LNCAP (cell line): ENCODE measurements around the gene JPT1.

ENCODE experiments used
- CTCF ChIP-seq: fragments of 450-650 bp; IDR thresholded peaks from 2 replicates; pipeline ENCODE4 v1.5.1; 2017; ENCODE audit warnings: mild to moderate bottlenecking

The JPT1 gene

DNA sequence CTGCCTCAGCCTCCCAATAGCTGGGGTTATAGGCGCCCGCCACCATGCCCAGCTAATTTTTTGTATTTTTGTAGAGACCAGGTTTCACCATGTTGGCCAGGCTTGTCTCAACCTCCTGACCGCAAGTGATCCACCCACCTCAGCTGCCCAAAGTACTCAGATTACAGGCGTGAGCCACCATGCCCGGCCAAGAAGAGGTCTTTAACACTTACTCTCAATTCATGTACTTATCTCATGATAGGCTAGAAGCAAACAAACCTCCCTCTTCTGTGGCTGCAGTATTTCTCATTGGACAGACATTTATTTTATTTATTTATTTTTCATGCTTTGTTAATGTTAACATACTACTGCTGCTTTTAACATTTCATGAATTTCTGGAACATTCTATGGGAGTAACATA, 15.8 kb downstream of the JPT1 start:
- no peak for TF ChIP-seq CTCF

DNA sequence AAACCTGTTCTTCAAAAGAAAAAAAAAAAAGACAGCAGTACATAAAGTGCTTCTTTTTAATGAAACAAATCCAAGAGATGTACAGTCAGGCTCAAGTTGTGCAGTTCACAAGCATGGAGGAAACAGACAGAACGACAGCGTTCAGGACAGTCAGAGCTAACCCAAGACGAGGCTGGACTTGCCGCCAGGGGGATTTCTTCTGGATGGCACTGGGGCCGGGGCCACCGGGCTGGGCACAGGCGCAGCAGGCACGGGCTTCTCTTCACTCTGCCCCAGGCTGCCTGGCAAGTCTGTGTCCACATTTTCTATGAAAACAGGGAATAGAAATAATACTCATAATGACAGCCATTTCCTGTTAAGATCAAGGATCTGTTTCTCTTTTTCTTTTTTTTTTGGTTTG, 18.4 kb downstream of the JPT1 start:
- TF ChIP-seq CTCF: no peak

DNA sequence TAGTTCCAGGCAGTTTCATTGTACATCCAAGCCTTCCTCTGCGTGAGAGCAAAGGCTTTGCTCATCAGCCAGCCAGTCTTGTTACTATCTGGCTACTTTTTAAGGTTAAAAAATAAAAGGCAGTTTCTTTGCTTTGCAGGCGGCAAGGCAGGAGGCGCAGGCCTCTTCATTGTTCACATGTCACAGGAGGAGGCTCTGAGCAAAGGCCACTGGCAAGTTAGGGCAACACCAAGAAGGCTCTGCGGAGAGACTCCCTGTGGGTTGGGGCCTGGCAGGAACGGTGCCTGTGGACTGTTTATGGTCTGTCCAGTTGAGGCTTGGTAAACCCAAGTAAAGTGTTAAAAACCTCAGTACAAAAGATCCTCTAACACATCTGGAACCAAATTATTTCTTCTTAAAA, 18.9 kb downstream of the JPT1 start:
- TF ChIP-seq CTCF: no peak

DNA sequence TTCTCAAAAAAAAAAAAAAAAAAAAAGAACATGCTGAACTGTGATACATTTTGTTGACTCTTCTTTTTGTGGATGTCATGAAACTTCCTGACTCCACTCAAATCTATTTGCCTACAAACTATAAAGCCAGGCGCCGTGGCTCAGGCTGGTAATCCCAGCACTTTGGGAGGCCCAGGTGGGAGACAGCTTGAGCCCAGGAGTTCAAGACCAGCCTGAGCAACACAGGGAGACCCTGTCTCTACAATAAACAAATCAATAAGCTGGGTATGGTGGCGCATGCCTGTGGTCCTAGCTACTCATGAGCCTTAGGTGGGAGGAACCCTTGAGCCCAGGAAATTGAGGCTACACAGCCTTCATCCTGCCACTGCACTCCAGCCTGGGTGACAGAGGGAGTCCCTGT, 21.3 kb downstream of the JPT1 start:
- TF ChIP-seq CTCF: no peak

- peak; percentile 82 for TF ChIP-seq CTCF
Measured at GRCh38 chr17:75131278-75132017, 22.9 kb downstream of the JPT1 start, which contains the start of gene NT5C. TSS of gene NT5C (minus strand) at chr17:75131742. CDS start at chr17:75131707, 35 bp downstream.

GRCh38 chr17:75130632-75131277, 23.6 kb downstream of the JPT1 start:
- no peak for TF ChIP-seq CTCF

DNA sequence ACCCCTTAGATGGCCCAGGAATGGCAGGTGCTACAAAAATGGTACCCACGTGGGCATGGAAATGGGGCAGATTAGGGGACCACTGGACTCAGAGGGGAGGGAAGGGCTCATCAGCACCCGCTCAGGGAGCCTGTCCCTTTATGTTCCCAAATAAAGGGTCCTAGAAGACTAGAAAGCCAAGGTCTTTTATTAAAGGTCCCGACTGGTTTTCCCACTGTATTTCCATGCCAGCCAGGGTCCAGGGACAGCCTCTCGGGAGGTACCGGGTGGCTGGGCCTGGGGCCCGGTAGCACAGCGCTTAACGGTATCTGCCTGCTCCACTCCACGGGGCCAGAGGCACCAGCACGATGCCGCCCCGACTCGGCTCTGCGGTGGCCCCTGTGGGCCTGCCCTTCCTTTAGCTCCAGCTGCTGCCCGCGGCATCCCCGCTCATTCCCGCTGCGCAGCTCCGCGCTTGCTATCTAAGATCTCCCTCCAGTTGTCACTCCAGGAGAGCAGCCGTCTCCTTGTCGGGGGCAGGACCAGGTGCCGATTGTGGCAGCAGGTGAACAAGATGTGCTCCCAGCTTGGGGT, 24.2 kb downstream of the JPT1 start:
- TF ChIP-seq CTCF: no peak
